ENCODE results near the gene RASL10B.

DNA sequence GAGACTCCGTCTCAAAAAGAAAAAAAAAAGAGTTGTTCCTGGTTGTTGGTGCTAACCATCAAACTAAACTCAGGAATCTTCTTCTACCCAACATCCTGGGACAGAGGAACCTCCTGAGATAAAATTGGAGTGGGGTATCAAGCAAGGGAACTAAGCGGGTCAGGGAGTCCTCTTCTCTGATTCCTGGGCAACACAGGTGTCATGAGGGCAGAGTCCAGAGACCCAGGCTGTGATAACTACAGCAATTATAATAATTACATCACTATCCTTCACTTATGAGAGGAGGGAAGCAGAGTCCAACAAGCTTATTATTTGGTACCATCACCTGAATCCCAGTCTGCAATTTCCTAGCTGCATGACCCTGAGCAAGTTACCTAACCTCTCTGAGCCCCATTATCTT lies 37.4 kb downstream of the RASL10B start:
- TF ChIP-seq, protein P1, sequence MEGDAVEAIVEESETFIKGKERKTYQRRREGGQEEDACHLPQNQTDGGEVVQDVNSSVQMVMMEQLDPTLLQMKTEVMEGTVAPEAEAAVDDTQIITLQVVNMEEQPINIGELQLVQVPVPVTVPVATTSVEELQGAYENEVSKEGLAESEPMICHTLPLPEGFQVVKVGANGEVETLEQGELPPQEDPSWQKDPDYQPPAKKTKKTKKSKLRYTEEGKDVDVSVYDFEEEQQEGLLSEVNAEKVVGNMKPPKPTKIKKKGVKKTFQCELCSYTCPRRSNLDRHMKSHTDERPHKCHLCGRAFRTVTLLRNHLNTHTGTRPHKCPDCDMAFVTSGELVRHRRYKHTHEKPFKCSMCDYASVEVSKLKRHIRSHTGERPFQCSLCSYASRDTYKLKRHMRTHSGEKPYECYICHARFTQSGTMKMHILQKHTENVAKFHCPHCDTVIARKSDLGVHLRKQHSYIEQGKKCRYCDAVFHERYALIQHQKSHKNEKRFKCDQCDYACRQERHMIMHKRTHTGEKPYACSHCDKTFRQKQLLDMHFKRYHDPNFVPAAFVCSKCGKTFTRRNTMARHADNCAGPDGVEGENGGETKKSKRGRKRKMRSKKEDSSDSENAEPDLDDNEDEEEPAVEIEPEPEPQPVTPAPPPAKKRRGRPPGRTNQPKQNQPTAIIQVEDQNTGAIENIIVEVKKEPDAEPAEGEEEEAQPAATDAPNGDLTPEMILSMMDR (conservative IDR thresholded peaks at IDR 0.05 in 1 of 2, IDR thresholded peaks at IDR 0.05 in 1 of 2; ENCODE audit: low read depth in 1 of 2, low read length in 2 of 2), result no peak
- no peak for TF ChIP-seq EZH2 (IDR thresholded peaks at IDR 0.05; ENCODE audit: low read length, missing control alignments)
